WTC11 (cell line): ENCODE data around the gene OR6B2. TPM values are rescaled to one million over a fixed set of nuclear protein-coding genes. Genes with fewer than 3 reads are reported as not detected.

Experiments used
- ATAC-seq: fragments of 200-7000 bp; cut with Tn5 transposase; 2 replicates; pipeline ENCODE4 v1.10.0; 2021; ENCODE audit warnings: mild to moderate bottlenecking, moderate library complexity
- CTCF ChIA-PET: fragments of 300-600 bp; sonication (Branson Sonifier 250); formaldehyde crosslinking; loops from one replicate; lab custom pipeline; 2021; ENCODE audit warnings: antibody characterized with exemption; lab: Charles Lee
- POLR2A ChIA-PET: fragments of 350-600 bp; sonication (Branson Sonifier 250); formaldehyde crosslinking; loops from one replicate; lab custom pipeline; 2021; ENCODE audit warnings: antibody characterized with exemption; lab: Charles Lee
- DNase-seq: peaks from one replicate; pipeline ENCODE4 v3.0.0; 2021; ENCODE audit warnings: low spot score
- H3K27ac Mint-ChIP-seq: 2 replicates; pipeline ENCODE4 v1.8.0; 2021; ENCODE audit warnings: mixed read lengths
- H3K27me3 Mint-ChIP-seq: 2 replicates; pipeline ENCODE4 v1.8.0; 2021; ENCODE audit warnings: low read depth, mild to moderate bottlenecking, moderate library complexity, mixed read lengths
- H3K36me3 Mint-ChIP-seq: 2 replicates; pipeline ENCODE4 v1.8.0; 2021; ENCODE audit warnings: mixed read lengths
- H3K4me1 Mint-ChIP-seq: 2 replicates; pipeline ENCODE4 v1.8.0; 2022; ENCODE audit warnings: mixed read lengths
- H3K4me3 Mint-ChIP-seq: 2 replicates; pipeline ENCODE4 v1.8.0; 2021; ENCODE audit warnings: mild to moderate bottlenecking, moderate library complexity, mixed read lengths
- H3K9me3 Mint-ChIP-seq: 2 replicates; pipeline ENCODE4 v1.8.0; 2021; ENCODE audit warnings: mixed read lengths
- CREB1 ChIP-seq: sonication (generic); formaldehyde crosslinking; IDR thresholded peaks from 2 replicates; pipeline ENCODE4 v1.8.0; 2023; ENCODE audit warnings: mild to moderate bottlenecking, missing genetic modification reagents
- CREM ChIP-seq: sonication (generic); formaldehyde crosslinking; IDR thresholded peaks from 2 replicates; pipeline ENCODE4 v1.8.1; 2022; ENCODE audit warnings: mild to moderate bottlenecking, missing genetic modification reagents, moderate library complexity
- CTCF ChIP-seq: fragments of 200-600 bp; IDR thresholded peaks from 2 replicates; pipeline ENCODE4 v1.8.0; 2022; ENCODE audit warnings: antibody characterized with exemption
- E2F4 ChIP-seq: sonication (generic); formaldehyde crosslinking; IDR thresholded peaks from 2 replicates; pipeline ENCODE4 v1.8.1; 2022; ENCODE audit warnings: low read depth, mild to moderate bottlenecking, moderate library complexity, missing genetic modification reagents, borderline replicate concordance
- ERG ChIP-seq: fragments of 250-450 bp; sonication (Bioruptor Pico); IDR thresholded peaks from 2 replicates; pipeline ENCODE4 v1.8.0; 2021; ENCODE audit warnings: mild to moderate bottlenecking
- JUN ChIP-seq: sonication (generic); formaldehyde crosslinking; IDR thresholded peaks from 2 replicates; pipeline ENCODE4 v1.8.0; 2023; ENCODE audit warnings: mild to moderate bottlenecking, missing genetic modification reagents
- MLX ChIP-seq: sonication (generic); formaldehyde crosslinking; IDR thresholded peaks from 2 replicates; pipeline ENCODE4 v1.8.1; 2023; ENCODE audit warnings: mild to moderate bottlenecking, missing genetic modification reagents, moderate library complexity
- NR1H2 ChIP-seq: sonication (generic); formaldehyde crosslinking; IDR thresholded peaks from 2 replicates; pipeline ENCODE4 v1.9.0; 2021; ENCODE audit warnings: mild to moderate bottlenecking, moderate library complexity, missing genetic modification reagents
- RELA ChIP-seq: sonication (generic); formaldehyde crosslinking; IDR thresholded peaks from 2 replicates; pipeline ENCODE4 v1.8.1; 2022; ENCODE audit warnings: missing genetic modification reagents, mild to moderate bottlenecking, borderline replicate concordance
- SMAD3 ChIP-seq: sonication (generic); formaldehyde crosslinking; IDR thresholded peaks from 2 replicates; pipeline ENCODE4 v1.8.0; 2022; ENCODE audit warnings: missing genetic modification reagents, mild to moderate bottlenecking, borderline replicate concordance
- USF2 ChIP-seq: sonication (generic); formaldehyde crosslinking; IDR thresholded peaks from 2 replicates; pipeline ENCODE4 v1.8.1; 2023; ENCODE audit warnings: mild to moderate bottlenecking, missing genetic modification reagents, moderate library complexity
- ZNF121 ChIP-seq: sonication (generic); formaldehyde crosslinking; IDR thresholded peaks from 2 replicates; pipeline ENCODE4 v1.8.0; 2023; ENCODE audit warnings: missing genetic modification reagents
- ZNF317 ChIP-seq: sonication (generic); formaldehyde crosslinking; IDR thresholded peaks from 2 replicates; pipeline ENCODE4 v1.8.1; 2023; ENCODE audit warnings: low read depth, mild to moderate bottlenecking, moderate library complexity, missing genetic modification reagents, borderline replicate concordance
- ZNF512 ChIP-seq: sonication (generic); formaldehyde crosslinking; IDR thresholded peaks from 2 replicates; pipeline ENCODE4 v1.8.1; 2022; ENCODE audit warnings: missing genetic modification reagents, borderline replicate concordance
- total RNA-seq: library from RNA; stranded (reverse); gene quantifications from 3 replicates; pipeline ENCODE4 v1.2.3, GENCODE V29; 2021
- TF ChIP-seq, protein P1 (sequence below): fragments of 250-450 bp; sonication (Bioruptor Pico); IDR thresholded peaks from 2 replicates; pipeline ENCODE4 v2.1.2; 2022; ENCODE audit warnings: mild to moderate bottlenecking, moderate library complexity

OR6B2 gene
- total RNA-seq, 1 experiment from 2014 or later, result not detected

GRCh38 chr2:239991689-239992314 is 38.4 kb downstream of the OR6B2 start:
- peaks cover 8% of the 10 kb centered on the region for H3K9me3 Mint-ChIP-seq
- H3K36me3 Mint-ChIP-seq, result peaks cover 53% of the 10 kb centered on the region
- H3K4me1 Mint-ChIP-seq, result no peaks in the 10 kb centered on the region
- DNase-seq (no peak), ATAC-seq (peak; percentile 50; the same call in 1 of the 2 replicates)
- CTCF ChIA-PET, result interaction anchor here (0.9 kb wide), 1 partner anchor 11 kb away, joined by 3 read pairs; no protein-coding TSS in a partner anchor
- H3K27me3 Mint-ChIP-seq, result no peaks in the 10 kb centered on the region
- no peak overlapping the region for H3K4me3 Mint-ChIP-seq
- H3K27ac Mint-ChIP-seq, result no peak overlapping the region
- POLR2A ChIA-PET, result no interaction called here
- TF ChIP-seq ERG (CRISPR knock-in tag) (no peak), CTCF (peak; percentile 83)

GRCh38 chr2:239990966-239991365 is 39.3 kb downstream of the OR6B2 start:
- ATAC-seq, result no peak
- no peak overlapping the region for H3K27ac Mint-ChIP-seq
- TF ChIP-seq CREM (CRISPR knock-in tag), result no peak
- no peak for TF ChIP-seq NR1H2
- no peak for TF ChIP-seq ZNF512 (CRISPR knock-in tag)
- TF ChIP-seq MLX, result no peak
- no peak for TF ChIP-seq E2F4
- TF ChIP-seq USF2 (CRISPR knock-in tag), result no peak
- no peak for TF ChIP-seq SMAD3 (CRISPR knock-in tag)
- TF ChIP-seq ZNF317 (CRISPR knock-in tag), result no peak
- TF ChIP-seq, protein P1, sequence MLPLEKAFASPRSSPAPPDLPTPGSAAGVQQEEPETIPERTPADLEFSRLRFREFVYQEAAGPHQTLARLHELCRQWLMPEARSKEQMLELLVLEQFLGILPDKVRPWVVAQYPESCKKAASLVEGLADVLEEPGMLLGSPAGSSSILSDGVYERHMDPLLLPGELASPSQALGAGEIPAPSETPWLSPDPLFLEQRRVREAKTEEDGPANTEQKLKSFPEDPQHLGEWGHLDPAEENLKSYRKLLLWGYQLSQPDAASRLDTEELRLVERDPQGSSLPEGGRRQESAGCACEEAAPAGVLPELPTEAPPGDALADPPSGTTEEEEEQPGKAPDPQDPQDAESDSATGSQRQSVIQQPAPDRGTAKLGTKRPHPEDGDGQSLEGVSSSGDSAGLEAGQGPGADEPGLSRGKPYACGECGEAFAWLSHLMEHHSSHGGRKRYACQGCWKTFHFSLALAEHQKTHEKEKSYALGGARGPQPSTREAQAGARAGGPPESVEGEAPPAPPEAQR (CRISPR knock-in tag), result no peak
- no peak for TF ChIP-seq CREB1 (CRISPR knock-in tag)
- TF ChIP-seq ZNF121, result no peak
- TF ChIP-seq RELA (CRISPR knock-in tag), result no peak
- TF ChIP-seq JUN (CRISPR knock-in tag), result no peak
- TF ChIP-seq, all 79 proteins: peak for 0
- Mint-ChIP-seq H3K36me3 (peaks cover 59% of the 10 kb centered on the region), H3K27me3 (no peaks in the 10 kb centered on the region), H3K4me3 (no peak overlapping the region), H3K9me3 (peaks cover 16% of the 10 kb centered on the region), H3K4me1 (no peaks in the 10 kb centered on the region)
- ChIA-PET CTCF (no interaction called here), POLR2A (interaction anchor here (0.9 kb wide), 1 partner anchor 10 kb away, joined by 3 read pairs; no protein-coding TSS in a partner anchor)
- no peak for DNase-seq
